Smooth muscle cell (in vitro differentiated cells): ENCODE results near the gene PAQR3. TPM values are rescaled to one million over a fixed set of nuclear protein-coding genes. Genes with fewer than 3 reads are reported as not detected.
A peak's percentile ranks its signal among the peaks of the same experiment; 100 is the strongest.

Source experiments
- DNase-seq: peaks from one replicate; lab custom pipeline; 2025; ENCODE audit not compliant: unreplicated experiment; lab: John Stamatoyannopoulos, UW
- H2AFZ ChIP-seq: fragments of 200-600 bp; sonication (generic); 2 replicates; pipeline ENCODE4 v1.6.0; 2016; ENCODE audit warnings: antibody characterized with exemption, low read depth, mild to moderate bottlenecking
- H3F3A ChIP-seq: fragments of 200-600 bp; sonication (generic); 2 replicates; pipeline ENCODE4 v1.6.0; 2017; ENCODE audit warnings: antibody characterized with exemption, low read depth
- H3K27ac ChIP-seq: fragments of 200-600 bp; sonication (generic); 2 replicates; pipeline ENCODE4 v1.5.1; 2016; ENCODE audit warnings: low read depth, mild to moderate bottlenecking
- H3K27me3 ChIP-seq: fragments of 200-600 bp; sonication (generic); 2 replicates; pipeline ENCODE4 v1.6.1; 2016; ENCODE audit warnings: low read depth, mild to moderate bottlenecking
- H3K36me3 ChIP-seq: fragments of 200-600 bp; sonication (generic); 2 replicates; pipeline ENCODE4 v1.5.1; 2016; ENCODE audit warnings: low read depth
- H3K4me1 ChIP-seq: fragments of 200-600 bp; sonication (generic); 2 replicates; pipeline ENCODE4 v1.5.1; 2016; ENCODE audit warnings: low read depth
- H3K4me2 ChIP-seq: fragments of 200-600 bp; sonication (generic); 2 replicates; pipeline ENCODE4 v1.6.0; 2016; ENCODE audit warnings: mild to moderate bottlenecking
- H3K4me3 ChIP-seq: fragments of 200-600 bp; sonication (generic); 2 replicates; pipeline ENCODE4 v1.5.1; 2016; ENCODE audit warnings: mild to moderate bottlenecking
- H3K79me2 ChIP-seq: fragments of 200-600 bp; sonication (generic); 2 replicates; pipeline ENCODE4 v1.6.0; 2016; ENCODE audit warnings: low read depth, mild to moderate bottlenecking
- H3K9ac ChIP-seq: fragments of 200-600 bp; sonication (generic); 2 replicates; pipeline ENCODE4 v1.6.0; 2016; ENCODE audit warnings: low read depth
- H3K9me3 ChIP-seq: fragments of 200-600 bp; sonication (generic); replicated peaks from 2 replicates; pipeline ENCODE4 v1.5.1; 2016; ENCODE audit warnings: low read depth
- H4K20me1 ChIP-seq: fragments of 200-600 bp; sonication (generic); 2 replicates; pipeline ENCODE4 v1.6.0; 2016; ENCODE audit warnings: low read depth
- WGBS: methylation state at CpG from one replicate; pipeline ENCODE4 v1.1.7; 2016; ENCODE audit warnings: low lambda C conversion rate; 5-methylcytosine and 5-hydroxymethylcytosine counted together
- polyA plus RNA-seq: library from polyadenylated mRNA; unstranded; fragments of >200 nt; fragmentation: Nextera tagmentation; extraction: Ambion mirVana; gene quantifications from 2 replicates; pipeline ENCODE4 v1.2.1, GENCODE V29; 2016
- total RNA-seq: library from RNA; depleted of rRNA; stranded (reverse); fragments of >200 nt; gene quantifications from 2 replicates; pipeline ENCODE4 v1.2.3, GENCODE V29; 2014
- TF ChIP-seq, protein P1 (sequence below): fragments of 200-600 bp; sonication (generic); IDR thresholded peaks from 2 replicates; pipeline ENCODE4 v1.5.1; 2017; ENCODE audit warnings: borderline replicate concordance, mild to moderate bottlenecking, antibody characterized with exemption; ENCODE audit not compliant: insufficient read depth, poor library complexity, severe bottlenecking

PAQR3 gene
- total and polyA plus RNA-seq, 2 experiments from 2014 or later, result 10.8 to 20.4 TPM

DNA sequence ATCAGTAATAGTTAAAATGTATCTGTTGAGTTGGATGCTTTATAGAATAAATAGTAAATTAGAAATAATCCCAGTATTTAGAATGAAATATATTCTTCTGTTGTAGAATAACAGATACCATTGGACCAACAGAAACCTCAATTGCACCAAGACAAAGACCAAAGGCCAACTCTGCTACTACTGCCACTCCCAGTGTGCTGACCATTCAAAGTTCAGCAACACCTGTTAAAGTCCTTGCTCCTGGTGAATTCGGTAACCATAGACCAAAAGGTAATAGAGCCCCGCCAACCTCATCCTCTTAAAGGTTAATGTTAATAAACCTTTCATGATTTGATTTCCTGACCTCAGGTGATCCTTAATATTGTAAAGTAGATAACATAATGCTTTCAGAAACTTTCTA is 73.8 kb downstream of the PAQR3 start:
- no peaks in the 10 kb centered on the region for H3K9me3 ChIP-seq
- no peaks in the 10 kb centered on the region for H3K27me3 ChIP-seq
- no peaks in the 10 kb centered on the region for H3F3A ChIP-seq
- TF ChIP-seq, protein P1, sequence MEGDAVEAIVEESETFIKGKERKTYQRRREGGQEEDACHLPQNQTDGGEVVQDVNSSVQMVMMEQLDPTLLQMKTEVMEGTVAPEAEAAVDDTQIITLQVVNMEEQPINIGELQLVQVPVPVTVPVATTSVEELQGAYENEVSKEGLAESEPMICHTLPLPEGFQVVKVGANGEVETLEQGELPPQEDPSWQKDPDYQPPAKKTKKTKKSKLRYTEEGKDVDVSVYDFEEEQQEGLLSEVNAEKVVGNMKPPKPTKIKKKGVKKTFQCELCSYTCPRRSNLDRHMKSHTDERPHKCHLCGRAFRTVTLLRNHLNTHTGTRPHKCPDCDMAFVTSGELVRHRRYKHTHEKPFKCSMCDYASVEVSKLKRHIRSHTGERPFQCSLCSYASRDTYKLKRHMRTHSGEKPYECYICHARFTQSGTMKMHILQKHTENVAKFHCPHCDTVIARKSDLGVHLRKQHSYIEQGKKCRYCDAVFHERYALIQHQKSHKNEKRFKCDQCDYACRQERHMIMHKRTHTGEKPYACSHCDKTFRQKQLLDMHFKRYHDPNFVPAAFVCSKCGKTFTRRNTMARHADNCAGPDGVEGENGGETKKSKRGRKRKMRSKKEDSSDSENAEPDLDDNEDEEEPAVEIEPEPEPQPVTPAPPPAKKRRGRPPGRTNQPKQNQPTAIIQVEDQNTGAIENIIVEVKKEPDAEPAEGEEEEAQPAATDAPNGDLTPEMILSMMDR, result no peak
- H3K4me3 ChIP-seq, result no peak overlapping the region
- H3K9ac ChIP-seq, result no peak overlapping the region
- no peaks in the 10 kb centered on the region for H3K4me1 ChIP-seq
- no peak overlapping the region for H3K4me2 ChIP-seq
- WGBS, result 97% methylated on average over 2 of the region's 2 CpGs
- peaks cover 5% of the 10 kb centered on the region for H4K20me1 ChIP-seq
- no peak overlapping the region for H2AFZ ChIP-seq
- H3K79me2 ChIP-seq, result no peaks in the 10 kb centered on the region
- H3K36me3 ChIP-seq, result peaks cover 7% of the 10 kb centered on the region
- H3K27ac ChIP-seq, result no peak overlapping the region
- no peak for DNase-seq

DNA sequence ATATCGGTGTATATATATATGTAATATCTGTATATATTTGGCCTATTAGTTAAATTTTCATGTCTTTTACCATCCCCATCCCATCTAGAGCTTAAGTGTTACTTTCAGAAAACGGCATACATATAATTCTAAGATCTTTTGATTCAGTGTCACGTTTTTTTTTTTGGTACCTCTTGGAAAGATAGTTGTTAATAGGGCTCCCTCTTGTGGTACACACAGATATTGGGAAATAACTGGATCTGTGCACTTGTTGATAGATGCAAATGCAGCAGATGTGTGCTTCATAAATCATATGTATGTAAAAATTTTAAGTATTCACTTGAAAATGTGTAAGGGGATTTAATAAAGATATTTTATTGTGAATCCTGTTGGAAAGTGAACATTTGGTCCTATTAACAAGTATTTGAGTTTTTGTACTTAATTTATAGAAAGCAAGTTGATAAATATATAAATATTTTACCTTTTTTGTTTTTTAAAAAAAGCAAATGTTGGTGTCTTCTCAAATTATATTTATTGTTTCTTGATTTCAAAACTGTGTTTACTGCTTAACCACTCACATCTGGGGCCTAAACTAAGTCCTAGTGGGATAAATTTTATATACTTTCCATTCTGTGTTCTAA is 74.7 kb downstream of the PAQR3 start:
- Histone ChIP-seq H3K27me3 (no peaks in the 10 kb centered on the region), H3K9ac (no peak overlapping the region), H3K36me3 (peaks cover 7% of the 10 kb centered on the region), H2AFZ (no peak overlapping the region), H3K79me2 (no peaks in the 10 kb centered on the region), H4K20me1 (peaks cover 5% of the 10 kb centered on the region), H3K4me2 (no peak overlapping the region), H3K27ac (no peak overlapping the region), H3K9me3 (no peaks in the 10 kb centered on the region), H3F3A (no peaks in the 10 kb centered on the region), H3K4me3 (no peak overlapping the region), H3K4me1 (no peaks in the 10 kb centered on the region)
- WGBS, result 47% methylated on average over 3 of the region's 3 CpGs
- TF ChIP-seq, protein P1, result peak; percentile 80
- DNase-seq, result no peak

DNA sequence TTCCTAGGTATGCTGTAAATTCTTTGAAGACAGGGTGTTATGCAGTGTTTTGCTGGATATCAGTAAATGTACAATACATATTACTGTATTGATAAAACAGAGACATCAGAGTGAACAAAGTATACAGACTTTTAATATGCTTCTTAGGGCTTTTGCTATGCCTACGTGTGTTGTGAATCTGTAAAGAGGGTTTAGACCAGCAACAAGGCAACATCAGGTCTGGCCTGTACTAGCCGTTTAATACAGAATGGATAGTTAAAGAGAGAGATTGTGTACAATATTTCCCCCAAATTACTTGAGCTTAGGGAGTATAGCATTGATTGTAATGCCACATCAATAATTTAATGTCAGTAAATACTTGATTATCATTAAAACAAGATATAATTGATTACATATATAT is 75.2 kb downstream of the PAQR3 start:
- DNase-seq, result no peak
- H3K4me2 ChIP-seq, result no peak overlapping the region
- H3K9me3 ChIP-seq, result no peaks in the 10 kb centered on the region
- no peak overlapping the region for H3K4me3 ChIP-seq
- H3K27me3 ChIP-seq, result no peaks in the 10 kb centered on the region
- no peak overlapping the region for H3K27ac ChIP-seq
- no peak overlapping the region for H2AFZ ChIP-seq
- no peaks in the 10 kb centered on the region for H3F3A ChIP-seq
- H3K36me3 ChIP-seq, result peaks cover 7% of the 10 kb centered on the region
- WGBS, result 86% methylated on average over 2 of the region's 2 CpGs
- H3K9ac ChIP-seq, result no peak overlapping the region
- TF ChIP-seq, protein P1, result no peak
- no peaks in the 10 kb centered on the region for H3K79me2 ChIP-seq
- peaks cover 5% of the 10 kb centered on the region for H4K20me1 ChIP-seq
- H3K4me1 ChIP-seq, result no peaks in the 10 kb centered on the region

DNA sequence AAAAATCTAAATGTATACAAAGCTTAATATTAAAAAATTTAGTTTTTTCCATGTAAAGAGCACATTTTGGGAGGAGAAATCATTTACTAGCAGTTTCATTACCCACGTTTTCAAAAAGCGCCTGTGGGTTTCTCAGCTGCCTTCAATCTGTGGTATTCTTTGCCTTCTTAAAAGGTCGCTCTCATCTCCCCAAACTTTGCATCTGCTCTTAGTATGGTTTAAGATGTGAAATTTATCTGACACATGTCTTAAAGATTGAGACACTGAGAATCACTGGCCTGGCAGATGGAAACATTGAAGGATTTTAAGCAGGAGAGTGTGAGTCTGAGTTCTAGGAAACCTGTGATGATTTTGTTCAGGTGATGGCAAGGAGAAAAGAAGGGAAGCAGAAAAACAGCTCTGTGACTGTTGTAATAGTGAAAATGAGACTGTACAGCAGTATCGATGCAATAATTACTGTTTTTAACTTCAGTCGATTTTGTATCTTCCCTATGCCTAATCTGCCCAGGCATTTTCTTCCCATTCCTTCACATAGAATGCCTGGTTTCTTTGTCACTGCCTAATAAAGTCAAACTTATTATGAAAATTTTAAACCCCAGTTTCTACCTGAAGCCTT is 75.9 kb downstream of the PAQR3 start:
- no peaks in the 10 kb centered on the region for H3F3A ChIP-seq
- H3K4me3 ChIP-seq, result no peak overlapping the region
- H3K27me3 ChIP-seq, result no peaks in the 10 kb centered on the region
- 92% methylated on average over 5 of the region's 5 CpGs for WGBS
- no peaks in the 10 kb centered on the region for H3K79me2 ChIP-seq
- no peak overlapping the region for H3K4me2 ChIP-seq
- no peak for DNase-seq
- H3K36me3 ChIP-seq, result peaks cover 7% of the 10 kb centered on the region
- no peak overlapping the region for H3K27ac ChIP-seq
- TF ChIP-seq, protein P1, result no peak
- no peaks in the 10 kb centered on the region for H3K4me1 ChIP-seq
- no peak overlapping the region for H2AFZ ChIP-seq
- H4K20me1 ChIP-seq, result peaks cover 5% of the 10 kb centered on the region
- H3K9me3 ChIP-seq, result no peaks in the 10 kb centered on the region
- no peak overlapping the region for H3K9ac ChIP-seq
